Superior temporal gyrus (tissue), 1 donor: ENCODE data around the gene PLXDC1.
"Not testable (repeated sequence)": the region's sequence is repeated elsewhere in the genome, so short reads cannot be mapped to it uniquely, and the experiment has no call there.

Source experiments
- DNase-seq: peaks from one replicate; pipeline ENCODE4 v3.0.0-alpha.2; 2016; ENCODE audit errors: extremely low spot score

Gene PLXDC1

DNA sequence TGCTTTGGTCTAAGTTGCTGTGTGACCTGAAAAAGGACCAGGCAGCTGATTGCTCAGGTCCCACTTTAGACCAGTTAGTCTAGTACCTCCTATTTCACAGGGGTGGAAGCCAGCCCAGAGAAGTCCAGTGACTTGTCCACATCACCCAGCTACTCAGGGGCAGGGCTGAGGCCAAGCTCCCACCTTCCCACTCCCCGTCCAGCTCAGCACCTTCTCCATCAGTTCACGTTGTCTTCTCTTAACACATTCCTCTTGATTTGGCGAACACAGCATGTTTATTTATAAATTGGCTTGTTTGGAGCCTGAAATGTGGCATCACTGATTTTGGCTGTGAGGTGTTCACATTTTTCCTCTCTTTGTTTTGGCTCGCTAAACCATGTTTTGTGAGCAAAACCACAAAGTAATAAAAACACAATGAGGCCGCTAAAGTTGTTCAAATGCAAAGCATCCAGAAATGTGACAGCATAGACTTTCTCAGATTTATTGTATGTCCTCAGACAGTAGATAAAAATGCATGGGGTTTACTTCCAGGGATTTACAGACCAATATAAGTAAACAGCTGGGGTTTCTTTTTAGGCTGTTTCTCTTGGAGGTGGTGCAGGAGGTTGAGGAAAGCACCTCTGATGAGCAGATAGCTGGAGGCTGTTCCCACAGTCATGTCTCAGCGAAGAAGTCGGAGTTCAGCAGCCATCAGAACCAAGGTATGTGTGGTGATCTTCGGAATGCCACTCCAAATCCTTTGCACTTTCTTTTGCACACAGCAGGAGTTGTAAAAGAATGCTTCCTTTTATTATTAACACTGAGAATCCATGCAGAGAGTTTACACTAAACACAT, 88.4 kb downstream of the PLXDC1 start:
- DNase-seq, result no peak

DNA sequence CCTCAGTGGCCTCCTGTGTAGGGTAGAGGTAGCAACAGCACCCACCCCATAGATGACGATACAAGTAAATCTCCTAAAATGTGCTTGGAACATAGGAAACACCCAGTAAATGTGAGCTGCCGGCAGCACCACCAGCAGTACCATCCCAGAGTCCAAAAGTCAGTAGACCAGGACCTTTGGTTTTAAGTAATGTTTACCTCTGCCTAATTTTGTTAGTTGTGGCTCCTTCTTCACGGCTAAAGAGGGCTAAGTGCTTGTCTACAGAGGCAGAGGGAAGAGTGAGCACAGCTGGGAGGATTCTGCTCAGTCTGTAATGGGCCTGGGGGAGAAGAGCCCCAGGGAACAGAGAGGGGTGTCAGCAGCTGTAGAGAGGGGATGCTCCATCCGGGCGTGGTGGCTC, 92.9 kb downstream of the PLXDC1 start:
- DNase-seq, result no peak

DNA sequence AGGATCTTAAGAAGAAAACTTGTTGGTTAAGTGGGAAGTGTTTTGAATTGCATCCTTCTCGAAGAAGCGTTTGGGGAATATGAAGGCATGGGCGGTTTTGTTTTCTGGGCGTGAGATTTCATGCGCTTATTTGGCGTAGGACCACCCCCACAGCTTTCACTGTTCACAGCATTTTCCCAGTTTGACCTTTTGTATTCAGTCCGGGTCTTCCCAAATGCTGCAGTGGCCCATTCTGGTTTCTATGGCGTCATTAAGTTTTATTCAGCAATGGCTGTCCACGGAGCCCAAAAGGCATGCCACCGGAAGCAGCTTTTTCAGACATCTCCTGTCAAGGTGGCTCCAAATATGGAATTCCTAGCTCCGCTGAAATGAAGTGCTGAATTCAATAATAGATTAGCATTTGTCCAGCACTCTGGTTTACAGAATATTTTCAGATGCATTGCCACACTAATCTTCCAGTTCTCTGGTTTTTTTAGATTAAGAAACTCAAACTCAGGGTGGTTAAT, 93.7 kb downstream of the PLXDC1 start:
- no peak for DNase-seq

DNA sequence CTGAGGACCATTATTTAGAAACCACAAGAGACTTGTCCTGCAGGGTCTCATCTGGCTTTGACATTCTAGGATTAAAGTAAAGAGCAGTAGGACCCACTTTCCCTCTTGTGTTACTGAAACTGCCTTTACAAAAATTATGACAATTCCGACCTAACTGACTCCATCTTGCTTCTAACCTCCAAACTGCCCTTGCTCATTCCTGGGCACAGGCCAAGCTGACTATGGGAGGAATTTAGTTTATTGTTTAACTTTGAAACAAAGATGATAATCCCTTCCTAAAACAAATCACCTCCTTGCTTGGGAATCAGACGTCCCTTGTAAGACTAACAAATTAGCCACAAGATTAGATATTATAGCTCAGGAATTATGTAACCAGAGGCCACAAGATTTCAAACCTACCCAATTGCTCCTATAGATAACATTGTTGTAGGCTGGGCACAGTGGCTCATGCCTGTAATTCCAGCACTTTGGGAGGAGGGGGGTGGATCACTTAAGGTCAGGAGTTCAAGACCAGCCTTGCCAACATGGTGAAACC, 97.3 kb downstream of the PLXDC1 start:
- no peak for DNase-seq

DNA sequence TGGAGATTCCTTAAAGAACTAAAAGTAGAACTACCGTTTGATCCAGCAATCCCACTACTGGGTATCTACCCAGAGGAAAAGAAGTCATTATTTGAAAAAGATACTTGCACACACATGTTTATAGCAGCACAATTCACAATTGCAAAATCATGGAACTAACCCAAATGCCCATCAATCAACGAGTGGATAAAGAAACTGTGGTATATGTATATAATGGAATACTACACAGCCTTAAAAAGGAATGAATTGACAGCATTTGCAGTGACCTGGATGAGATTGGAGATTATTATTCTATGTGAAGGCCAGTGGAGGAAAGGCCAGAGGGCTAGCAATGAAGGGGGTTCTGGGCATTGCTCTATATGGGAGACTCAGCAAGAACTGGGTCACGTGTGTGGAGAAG, 99.0 kb downstream of the PLXDC1 start:
- DNase-seq, result not testable (repeated sequence)

DNA sequence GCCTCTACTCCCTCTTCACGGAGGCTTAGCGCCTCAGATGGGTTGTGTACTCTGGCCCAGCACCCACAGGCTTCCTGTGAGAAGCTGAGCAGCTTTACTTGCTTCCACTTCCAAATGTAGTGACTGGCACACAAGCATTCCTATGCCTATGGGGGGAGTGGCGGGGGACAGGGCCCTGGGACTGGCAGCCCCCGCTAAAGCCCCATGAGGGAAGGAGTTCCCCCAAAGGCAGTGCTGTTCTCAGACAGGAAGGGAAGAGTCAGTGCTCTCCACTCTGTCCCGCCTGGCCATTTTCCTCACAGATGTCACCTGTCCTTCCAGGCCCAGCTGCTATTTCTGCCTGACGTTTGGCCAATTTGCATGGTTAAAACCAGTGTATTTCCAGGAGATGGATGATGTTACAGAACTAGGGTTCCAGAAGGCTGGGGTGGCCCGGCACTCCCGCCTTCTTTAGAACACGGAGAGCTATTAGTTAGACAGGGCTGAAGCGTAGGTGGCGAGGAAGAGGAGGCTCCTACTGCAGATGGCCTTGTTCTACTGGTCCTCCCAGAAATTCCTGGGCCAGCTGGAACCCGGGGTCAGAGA, 100.3 kb downstream of the PLXDC1 start:
- DNase-seq, result no peak

DNA sequence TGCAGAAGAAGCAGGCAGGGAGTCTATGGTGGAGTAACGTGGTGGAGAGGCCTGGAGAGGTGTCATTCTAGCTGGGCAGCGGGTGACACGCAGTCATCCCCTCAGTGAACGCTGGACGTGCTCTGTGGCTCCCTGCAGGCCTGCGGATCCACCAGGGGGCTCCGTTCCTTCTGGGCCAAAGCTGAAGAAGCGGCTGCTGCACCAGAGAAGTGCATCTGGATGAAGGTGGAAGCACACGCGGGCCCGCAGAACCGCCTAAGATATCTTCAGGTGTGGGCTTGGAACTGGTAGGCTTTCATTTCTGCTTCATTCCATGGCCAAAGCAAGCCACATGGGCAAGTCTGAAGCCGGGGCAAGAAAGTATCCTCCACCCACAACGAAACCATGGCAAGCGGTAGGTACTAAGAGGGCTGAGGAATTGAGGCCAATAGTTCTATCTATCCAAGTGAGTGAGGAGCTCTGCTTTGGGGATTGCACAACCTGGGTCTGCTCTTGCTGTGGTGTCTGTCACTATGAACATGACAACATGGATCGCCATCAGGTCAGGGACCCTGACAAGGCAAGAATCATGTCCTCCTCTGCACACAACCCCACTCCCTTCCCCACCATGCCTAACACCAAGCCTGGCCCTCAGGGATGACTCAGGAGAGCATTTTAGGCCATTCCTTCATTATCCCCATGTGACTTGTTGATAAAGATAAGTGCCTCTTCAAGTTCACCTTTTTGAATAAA, 105.3 kb downstream of the PLXDC1 start:
- no peak for DNase-seq

DNA sequence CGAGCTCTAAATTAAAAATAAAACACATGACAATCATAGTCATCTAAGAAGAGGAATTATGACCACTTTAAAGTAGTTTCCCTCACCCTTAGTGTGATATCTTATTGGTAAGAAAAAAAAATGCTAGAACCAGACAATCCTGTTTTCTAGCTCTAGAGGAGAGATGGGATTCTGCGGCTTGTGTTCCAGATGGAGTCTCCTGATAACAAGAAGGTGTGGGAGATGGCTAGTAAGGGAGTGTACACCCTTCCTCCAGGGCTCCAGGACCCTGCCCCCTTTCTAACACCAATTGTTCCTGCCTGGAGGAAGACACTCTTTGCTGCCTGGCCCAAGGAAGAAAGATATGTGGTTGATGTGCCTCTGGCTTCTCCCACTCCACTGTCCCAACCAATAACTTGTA, 115.4 kb downstream of the PLXDC1 start:
- no peak for DNase-seq

DNA sequence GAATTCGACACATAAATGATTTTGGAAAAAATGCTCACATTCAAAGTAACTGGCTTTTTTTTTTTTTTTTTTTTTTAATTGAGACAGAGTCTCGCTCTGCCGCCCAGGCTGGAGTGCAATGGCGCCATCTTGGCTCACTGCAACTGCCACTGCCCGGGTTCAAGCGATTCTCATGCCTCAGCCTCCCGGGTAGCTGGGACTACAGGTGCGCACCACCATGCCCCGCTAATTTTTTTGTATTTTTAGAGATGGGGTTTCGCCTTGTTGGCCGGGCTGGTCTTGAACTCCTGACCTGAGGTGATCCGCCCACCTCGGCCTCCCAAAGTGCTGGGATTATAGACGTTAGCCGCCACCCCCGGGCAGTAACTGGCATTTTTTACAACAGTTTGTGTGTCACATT, 115.9 kb downstream of the PLXDC1 start:
- DNase-seq, result not testable (repeated sequence)

DNA sequence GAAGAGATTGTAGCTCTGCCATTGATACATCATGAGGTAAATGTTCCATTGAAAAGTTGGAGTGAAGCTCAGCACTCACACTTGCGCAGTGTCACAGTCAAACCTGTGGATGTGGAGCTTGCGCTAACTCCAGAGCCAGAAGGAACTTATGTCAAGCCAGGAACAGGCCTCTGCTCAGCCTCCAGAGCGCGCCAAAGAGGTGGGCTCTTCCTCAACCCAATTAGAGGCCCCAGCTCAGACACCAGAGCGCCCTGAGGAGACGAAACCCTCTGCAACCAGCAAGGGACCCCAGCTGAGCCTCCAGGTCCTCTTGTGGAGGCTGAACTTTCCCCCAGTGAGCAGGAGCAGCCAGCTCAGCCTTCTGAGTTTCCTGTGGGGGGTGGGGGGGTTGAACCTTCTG, 122.7 kb downstream of the PLXDC1 start:
- no peak for DNase-seq

DNA sequence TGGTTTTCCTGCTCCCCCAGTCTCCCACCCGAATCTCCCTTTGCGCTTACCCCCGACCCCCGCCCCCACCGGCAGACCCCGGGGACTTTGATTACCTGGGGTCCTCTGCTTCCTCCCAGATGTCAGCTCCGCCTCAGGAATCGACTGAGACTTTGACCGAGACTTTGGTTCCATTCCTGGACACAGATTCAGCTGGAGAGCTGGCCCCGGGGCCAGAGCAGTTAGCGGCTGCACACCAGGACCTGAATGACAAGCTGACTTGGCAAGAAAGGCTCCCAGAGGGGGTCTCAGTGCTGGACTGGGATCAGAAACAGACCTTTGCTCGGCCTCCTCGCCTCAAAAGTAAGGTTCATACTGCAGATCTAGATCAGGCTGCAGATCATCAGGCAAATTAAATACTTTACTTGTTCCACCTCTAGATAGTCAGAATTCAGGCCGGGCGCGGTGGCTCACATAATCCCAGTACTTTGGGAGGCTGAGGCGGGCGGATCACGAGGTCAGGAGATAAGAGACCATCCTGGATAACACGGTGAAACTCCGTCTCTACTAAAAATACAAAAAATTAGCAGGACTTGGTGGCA, 123.9 kb downstream of the PLXDC1 start:
- DNase-seq, result no peak

DNA sequence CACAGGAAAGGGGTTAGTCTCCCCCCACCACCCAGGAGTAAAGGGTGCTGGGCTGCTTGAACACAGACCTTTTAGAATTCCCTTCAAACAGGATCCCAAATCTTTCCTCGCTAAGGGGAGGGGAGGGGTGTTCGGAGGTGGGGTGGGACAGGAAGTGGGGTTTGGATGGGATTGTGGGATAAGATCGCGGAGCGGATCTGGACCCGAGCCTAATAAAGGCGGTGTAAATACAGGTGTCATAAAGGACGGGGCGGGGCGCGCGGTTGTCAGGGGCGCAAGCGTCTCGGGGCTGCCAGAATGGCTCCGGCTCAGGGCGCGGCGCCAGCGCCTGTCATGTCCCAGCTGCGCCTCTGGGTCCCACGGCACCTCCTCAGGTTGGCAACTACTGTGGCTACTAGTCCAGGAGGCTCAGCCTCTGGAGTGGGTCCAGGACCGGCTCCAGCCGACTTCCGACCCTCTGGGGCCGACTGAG, 124.4 kb downstream of the PLXDC1 start:
- no peak for DNase-seq

DNA sequence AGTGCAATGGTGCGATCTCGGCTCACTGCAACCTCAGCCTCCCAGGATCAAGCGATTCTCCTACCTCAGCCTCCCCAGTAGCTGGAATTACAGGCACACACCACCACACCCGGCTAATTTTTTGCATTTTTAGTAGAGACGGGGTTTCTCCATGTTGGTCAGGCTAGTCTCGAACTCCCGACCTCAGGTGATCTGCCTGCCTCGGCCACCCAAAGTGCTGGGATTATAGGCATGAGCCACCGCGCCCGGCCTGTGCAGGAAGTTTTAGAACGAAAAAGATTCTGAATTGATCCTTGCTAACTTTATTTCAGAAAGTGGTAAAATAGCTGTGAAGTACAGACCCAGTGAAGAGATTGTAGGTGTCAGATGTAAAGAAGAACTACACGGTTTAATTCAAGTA, 125.1 kb downstream of the PLXDC1 start:
- not testable (repeated sequence) for DNase-seq

DNA sequence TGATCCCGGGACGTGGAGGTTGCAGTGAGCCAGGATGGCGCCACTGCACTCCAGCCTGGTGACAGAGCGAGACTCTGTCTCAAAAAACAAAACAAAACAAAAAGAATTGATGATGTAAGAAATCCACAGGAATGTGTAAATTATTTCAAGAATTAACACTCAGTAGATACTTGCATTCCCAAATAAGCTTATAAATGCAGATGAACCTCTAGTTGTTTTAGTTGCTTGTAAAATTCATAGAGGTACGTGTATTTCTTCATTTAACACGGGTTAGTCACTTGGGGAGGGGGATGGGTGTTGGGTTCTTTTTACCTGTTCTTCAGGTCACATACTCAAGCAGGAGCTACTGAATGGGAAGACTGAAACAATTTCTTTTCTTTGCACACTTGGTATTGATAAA, 128.5 kb downstream of the PLXDC1 start:
- no peak for DNase-seq

DNA sequence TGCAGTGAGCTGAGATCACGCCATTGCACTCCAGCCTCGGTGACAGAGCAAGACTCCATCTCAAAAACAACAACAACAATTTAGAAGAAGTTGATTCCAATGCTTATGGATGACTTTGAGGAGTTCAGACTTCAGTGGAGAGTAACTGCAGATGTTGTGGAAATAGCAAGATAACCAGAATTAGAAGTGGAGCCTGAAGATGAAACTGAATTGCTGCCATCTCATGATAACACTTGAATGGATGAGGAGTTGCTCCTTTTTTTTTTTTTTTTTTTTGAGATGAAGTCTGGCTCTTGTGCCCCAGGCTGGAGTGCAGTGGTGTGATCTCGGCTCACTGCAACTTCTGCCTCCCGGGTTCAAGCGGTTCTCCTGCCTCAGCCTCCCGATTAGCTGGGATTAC, 131.4 kb downstream of the PLXDC1 start:
- DNase-seq, result not testable (repeated sequence)

DNA sequence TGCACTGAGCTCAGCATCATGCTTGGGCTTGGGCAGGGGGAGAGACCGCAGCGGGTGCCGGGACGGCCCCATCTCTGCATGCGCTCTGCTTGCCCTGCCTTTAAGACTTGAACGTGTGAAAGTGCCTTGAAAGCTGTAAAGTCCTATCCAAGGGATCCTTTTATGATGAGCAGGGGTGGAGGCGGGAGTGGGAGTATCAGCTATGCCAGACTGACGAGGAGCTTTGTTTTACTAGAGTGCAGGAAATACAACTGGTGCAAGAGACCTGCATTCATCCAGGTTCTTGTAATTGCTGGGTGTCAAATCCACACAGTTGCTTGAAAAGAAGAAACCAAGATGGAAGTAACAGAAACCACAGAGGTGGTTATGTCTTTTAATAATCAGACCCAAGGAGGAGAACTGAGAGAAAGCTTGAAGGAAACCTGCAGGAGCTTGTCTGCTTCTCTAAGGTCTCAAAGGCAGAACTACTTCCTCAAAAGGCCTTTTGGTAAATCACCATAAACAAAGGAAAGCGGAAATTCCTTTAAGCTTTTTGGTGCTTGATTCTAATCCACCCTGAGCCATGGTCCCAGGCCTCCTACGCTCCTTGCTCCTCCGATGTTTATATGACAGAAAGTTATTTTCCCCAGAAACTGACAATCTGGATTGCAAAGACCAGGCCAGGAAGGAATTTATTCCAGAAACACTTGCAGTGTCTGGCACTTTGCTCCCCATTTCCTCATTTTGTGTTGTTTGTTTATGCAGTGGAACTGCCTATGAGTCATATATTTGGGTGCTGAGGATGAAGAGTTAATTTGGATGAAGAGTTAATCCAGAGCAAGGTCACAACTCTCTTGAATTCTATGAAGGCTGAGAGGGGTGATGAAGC, 132.9 kb downstream of the PLXDC1 start:
- DNase-seq, result no peak

DNA sequence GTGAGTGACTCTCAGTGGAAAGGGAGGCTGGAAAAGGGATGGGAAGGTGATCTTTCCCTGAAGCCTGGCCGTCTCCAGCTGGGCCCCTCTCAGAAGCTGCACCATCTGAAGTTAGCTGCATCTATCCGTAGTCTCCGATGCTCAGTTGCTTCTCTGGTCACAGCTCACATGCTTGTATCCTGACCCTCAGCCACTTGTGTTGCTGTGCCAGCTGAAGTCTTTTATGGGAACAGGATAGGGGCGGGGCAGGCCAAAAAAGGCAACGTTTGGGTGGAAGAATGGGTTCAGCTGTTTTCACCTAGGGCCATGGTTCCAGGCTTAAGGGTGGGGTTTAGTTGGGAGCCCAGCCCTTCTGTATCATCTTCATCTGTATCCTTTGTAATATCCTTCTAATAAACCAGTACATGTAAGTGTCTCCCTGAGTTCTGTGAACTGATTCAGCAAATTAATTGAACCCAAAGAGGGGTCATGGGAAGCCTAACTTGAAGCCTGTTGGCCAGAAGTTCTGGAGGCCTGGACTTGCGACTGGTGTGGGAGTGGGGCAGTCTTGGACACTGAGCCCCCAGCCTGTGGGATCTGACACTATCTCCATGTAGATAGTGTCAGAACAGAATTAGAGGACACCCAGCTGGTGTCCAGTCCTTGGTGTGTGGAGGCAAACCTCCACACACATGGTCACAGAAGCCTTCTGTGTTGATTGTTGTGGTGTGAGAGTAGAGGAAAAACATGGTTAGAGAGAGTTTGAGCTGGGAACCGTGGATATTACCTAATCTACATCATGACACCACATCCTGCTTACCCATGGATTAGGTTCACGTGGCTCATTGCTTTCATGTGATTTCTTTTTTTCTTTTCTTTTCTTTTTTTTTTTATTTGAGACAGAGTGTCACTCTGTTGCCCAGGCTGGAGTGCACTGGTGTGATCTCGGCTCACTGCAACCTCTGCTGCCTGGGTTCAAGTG, 135.0 kb downstream of the PLXDC1 start:
- DNase-seq, result no peak

DNA sequence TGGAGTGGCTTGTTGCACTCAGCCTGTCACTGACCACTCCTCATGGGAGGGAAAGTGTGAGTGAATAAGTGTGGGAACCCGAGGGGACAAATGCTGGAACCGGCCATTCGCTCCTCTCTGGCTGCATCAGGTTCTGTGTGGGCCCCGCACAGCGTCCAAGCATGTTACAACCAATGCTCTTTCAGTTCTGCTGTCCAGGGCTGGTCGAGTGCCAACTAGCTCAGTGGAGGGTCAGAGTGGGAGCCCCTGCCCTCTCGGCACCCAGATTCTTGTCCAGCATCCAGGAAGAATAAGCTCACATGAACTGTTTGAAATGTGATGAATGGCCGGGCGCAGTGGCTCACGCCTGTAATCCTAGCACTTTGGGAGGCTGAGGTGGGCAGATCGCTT, 135.9 kb downstream of the PLXDC1 start:
- no peak for DNase-seq

DNA sequence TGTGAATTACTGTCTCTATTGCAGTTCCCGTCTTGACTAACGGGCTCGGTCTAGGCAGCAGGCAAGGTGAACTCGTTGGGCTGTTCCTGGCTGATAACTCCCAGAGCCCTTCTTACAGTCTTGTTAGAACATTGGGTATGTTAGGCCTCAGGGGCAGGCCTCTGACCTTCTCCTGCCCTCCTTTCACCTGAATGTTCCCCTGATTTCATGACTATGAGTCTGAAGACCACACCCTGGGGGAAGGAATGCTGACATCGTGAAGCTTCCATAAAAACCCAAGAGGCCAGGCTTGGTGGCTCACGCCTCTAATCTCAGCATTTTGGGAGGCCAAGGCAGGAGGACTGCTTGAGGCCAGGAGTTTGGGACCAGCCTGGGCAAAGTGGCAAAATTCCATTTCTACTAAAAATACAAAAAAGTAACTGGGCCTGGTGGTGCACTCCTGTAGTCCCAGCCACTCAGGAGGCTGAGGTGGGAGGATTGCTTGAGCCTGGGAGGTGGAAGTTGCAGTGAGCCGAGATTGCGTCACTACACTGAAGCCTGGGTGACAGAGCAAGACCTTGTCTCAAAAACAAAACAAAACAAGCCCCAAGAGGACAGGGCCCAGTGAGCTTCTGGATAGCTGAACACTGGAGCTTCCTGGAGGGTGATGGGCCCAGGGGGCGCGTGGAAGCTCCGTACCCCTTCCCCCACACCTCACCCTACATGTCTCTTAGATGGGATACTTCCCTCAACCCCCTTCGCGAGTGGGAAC, 136.5 kb downstream of the PLXDC1 start:
- no peak for DNase-seq
